Measurements from ENCODE around the gene ANKRD27.
A peak's percentile ranks its signal among the peaks of the same experiment; 100 is the strongest.

The ANKRD27 gene

GRCh38 chr19:32692727-32693061 is 17.7 kb upstream of the ANKRD27 start:
- H3K4me3 ChIP-seq (ENCODE audit: low read depth, low read length) = peak overlapping the region; percentile 69
- no peak for TF ChIP-seq CTCF (IDR thresholded peaks at IDR 0.05; ENCODE audit: low read depth, low read length, missing control alignments)
- no peak for DNase-seq (ENCODE audit: low read depth)

- peak overlapping the region; percentile 69 for H3K4me3 ChIP-seq (ENCODE audit: low read depth, low read length)
- no peak for DNase-seq (ENCODE audit: low read depth)
- TF ChIP-seq CTCF (IDR thresholded peaks at IDR 0.05; ENCODE audit: low read depth, low read length, missing control alignments) = no peak
These were observed 17.2 kb upstream of the ANKRD27 start for GRCh38 chr19:32691952-32692726.

- H3K4me3 ChIP-seq (ENCODE audit: low read depth, low read length) = peak within 1 kb of the TSS; percentile 69
- no peak for DNase-seq (ENCODE audit: low read depth)
- TF ChIP-seq CTCF (IDR thresholded peaks at IDR 0.05; ENCODE audit: low read depth, low read length, missing control alignments) = no peak
These were observed 16.4 kb upstream of the ANKRD27 start, which contains the start of gene NUDT19 for GRCh38 chr19:32691291-32691951. NUDT19 (plus strand) TSS chr19:32691821; CDS start chr19:32691961, 140 bp downstream.

- DNase-seq (ENCODE audit: low read depth) = no peak
- TF ChIP-seq CTCF (IDR thresholded peaks at IDR 0.05; ENCODE audit: low read depth, low read length, missing control alignments) = no peak
- H3K4me3 ChIP-seq (ENCODE audit: low read depth, low read length) = no peak overlapping the region
These were observed 13.3 kb upstream of the ANKRD27 start for GRCh38 chr19:32688311-32688710.

- DNase-seq (ENCODE audit: low read depth) = no peak
- TF ChIP-seq CTCF (IDR thresholded peaks at IDR 0.05; ENCODE audit: low read depth, low read length, missing control alignments) = no peak
- H3K4me3 ChIP-seq (ENCODE audit: low read depth, low read length) = no peak overlapping the region
These were observed 12.7 kb upstream of the ANKRD27 start for GRCh38 chr19:32687681-32688080.

- no peak for TF ChIP-seq CTCF (IDR thresholded peaks at IDR 0.05; ENCODE audit: low read depth, low read length, missing control alignments)
- no peak for DNase-seq (ENCODE audit: low read depth)
These were observed 12.0 kb upstream of the ANKRD27 start for GRCh38 chr19:32686847-32687475.

More at GRCh38 chr19:32686847-32687475, 12.0 kb upstream of the ANKRD27 start:
- no peak overlapping the region for H3K4me3 ChIP-seq (ENCODE audit: low read depth, low read length)
